Vagina (tissue), 2 donors: ENCODE measurements around the gene SAMD4A. TPM values are rescaled to one million over a fixed set of nuclear protein-coding genes. Genes with fewer than 3 reads are reported as not detected.

Experiments used
- DNase-seq, 2 donors: peaks; one replicate each; pipeline ENCODE4 v3.0.0-alpha.2; 2017; ENCODE audit errors: extremely low spot score in 2 of 2
- H3K27ac ChIP-seq: fragments of 200-600 bp; sonication (generic); one replicate; pipeline ENCODE4 v1.5.1; 2019
- H3K27me3 ChIP-seq: fragments of 200-600 bp; sonication (generic); one replicate; pipeline ENCODE4 v1.5.1; 2019
- H3K36me3 ChIP-seq, 2 donors: fragments of 200-600 bp; sonication (generic); one replicate each; pipeline ENCODE4 v1.5.1; 2017 to 2019
- H3K4me1 ChIP-seq: fragments of 200-600 bp; sonication (generic); one replicate; pipeline ENCODE4 v1.5.1; 2019
- H3K4me3 ChIP-seq, 2 donors: fragments of 200-600 bp; sonication (generic); 1 replicate in 1 of 2; 2 replicates in 1 of 2; pipeline ENCODE4 v1.5.1; 2016 to 2019
- H3K9me3 ChIP-seq: fragments of 200-600 bp; sonication (generic); one replicate; pipeline ENCODE4 v1.5.1; 2019
- CTCF ChIP-seq, 3 experiments: fragments of 450-650 bp in 2 of 3; fragments of 200-600 bp in 1 of 3; sonication (generic) in 1 of 3; IDR thresholded peaks; one replicate each; pipeline ENCODE4 v1.5.1; 2017 to 2019; ENCODE audit warnings: antibody characterized with exemption in 3 of 3, mild to moderate bottlenecking in 2 of 3, moderate library complexity in 2 of 3
- POLR2A ChIP-seq, 2 donors: fragments of 450-650 bp; IDR thresholded peaks; one replicate each; pipeline ENCODE4 v1.6.1; 2017; ENCODE audit warnings: antibody characterized with exemption in 2 of 2, mild to moderate bottlenecking in 2 of 2, moderate library complexity in 2 of 2
- POLR2AphosphoS5 ChIP-seq, 2 donors: sonication (generic); formaldehyde crosslinking; IDR thresholded peaks; one replicate each; pipeline ENCODE4 v1.9.0; 2017; ENCODE audit warnings: antibody characterized with exemption in 2 of 2, mild to moderate bottlenecking in 2 of 2, low read depth in 1 of 2; ENCODE audit not compliant: insufficient read depth in 1 of 2
- intact Hi-C: fragments of 100-400 bp; cut with DNase I; formaldehyde crosslinking; loops from one replicate; pipeline ENCODE4 v1.15.1; 2023
- total RNA-seq: library from RNA; depleted of rRNA; stranded (reverse); fragments of >200 nt; gene quantifications from one replicate; pipeline ENCODE4 v1.2.3, GENCODE V29; 2016

The SAMD4A gene
- total RNA-seq, 1 donor from 2014 or later = 43.0 TPM

- H3K27me3 ChIP-seq = no peaks in the 10 kb centered on the region
- no peak overlapping the region for H3K4me3 ChIP-seq
- no peaks in the 10 kb centered on the region for H3K36me3 ChIP-seq
- no peak for DNase-seq
- TF ChIP-seq CTCF (IDR thresholded peaks at IDR 0.05) (no peak), POLR2AphosphoS5 (IDR thresholded peaks at IDR 0.05; ENCODE audit: insufficient read depth in 1 of 2, low read depth in 1 of 2) (no peak), POLR2A (IDR thresholded peaks at IDR 0.05) (no peak)
- peaks cover 73% of the 10 kb centered on the region for H3K4me1 ChIP-seq
- H3K27ac ChIP-seq = peak overlapping the region; percentile 87
- H3K9me3 ChIP-seq = no peaks in the 10 kb centered on the region
- intact Hi-C loops = no loop called here
Observed at GRCh38 chr14:54675236-54676128, 108.6 kb downstream of the SAMD4A start.

DNA sequence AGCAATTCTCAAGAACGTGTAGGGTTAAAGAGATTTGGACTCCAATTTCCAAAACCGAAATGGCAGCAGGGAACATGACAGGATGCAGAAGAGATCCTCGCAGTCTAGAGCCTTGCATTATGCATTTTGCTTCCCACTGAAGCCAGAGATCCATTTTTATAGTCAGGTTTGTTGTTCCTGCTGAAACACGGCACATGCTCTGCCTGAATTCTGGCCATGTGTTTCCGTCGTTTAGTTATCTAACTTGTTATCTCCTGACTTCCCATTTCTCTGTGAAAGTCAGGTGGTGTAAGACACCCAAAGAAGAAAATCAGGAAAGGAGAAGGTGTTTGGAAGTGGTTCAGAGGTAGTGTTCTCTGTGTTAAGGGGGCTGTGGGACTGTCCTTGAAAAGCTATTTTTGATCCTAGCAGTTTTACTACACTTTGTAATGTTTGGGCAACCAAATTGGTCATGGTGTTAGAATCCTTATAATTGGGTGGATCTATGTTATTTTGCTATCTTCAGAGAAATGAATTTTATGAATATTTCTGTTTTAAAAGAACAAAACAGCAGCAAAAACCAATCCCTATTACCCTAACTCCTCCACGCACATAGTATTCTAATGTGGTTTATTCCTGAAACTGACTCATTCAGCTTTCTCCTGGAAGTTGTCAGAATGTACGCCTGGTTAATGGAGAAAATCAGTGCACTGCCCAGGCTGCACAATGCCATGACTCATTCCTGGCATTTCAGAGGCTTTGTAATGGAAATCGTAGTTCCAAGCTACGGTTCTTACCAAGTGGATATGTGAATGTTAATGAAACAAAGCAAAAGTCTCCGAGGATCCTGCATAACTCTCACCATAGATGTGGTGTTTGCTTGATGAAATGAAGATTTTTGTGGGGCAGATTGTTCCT lies 110.1 kb downstream of the SAMD4A start:
- DNase-seq = no peak
- Histone ChIP-seq H3K36me3 (no peaks in the 10 kb centered on the region), H3K9me3 (no peaks in the 10 kb centered on the region), H3K4me3 (no peak overlapping the region), H3K27me3 (no peaks in the 10 kb centered on the region), H3K27ac (peak overlapping the region; percentile 87), H3K4me1 (peaks cover 63% of the 10 kb centered on the region)
- TF ChIP-seq POLR2AphosphoS5 (IDR thresholded peaks at IDR 0.05; ENCODE audit: insufficient read depth in 1 of 2, low read depth in 1 of 2) (peak in 1 of 2 donors; percentile 89), CTCF (IDR thresholded peaks at IDR 0.05) (no peak), POLR2A (IDR thresholded peaks at IDR 0.05) (no peak)
- intact Hi-C loops = no loop called here

GRCh38 chr14:54680651-54681050 lies 113.7 kb downstream of the SAMD4A start:
- Histone ChIP-seq H3K36me3 (no peaks in the 10 kb centered on the region), H3K27me3 (no peaks in the 10 kb centered on the region), H3K9me3 (no peaks in the 10 kb centered on the region), H3K4me3 (no peak overlapping the region), H3K27ac (peak overlapping the region; percentile 59), H3K4me1 (peaks cover 59% of the 10 kb centered on the region)
- TF ChIP-seq POLR2A (IDR thresholded peaks at IDR 0.05) = no peak
- TF ChIP-seq CTCF (IDR thresholded peaks at IDR 0.05) = no peak
- TF ChIP-seq POLR2AphosphoS5 (IDR thresholded peaks at IDR 0.05; ENCODE audit: insufficient read depth in 1 of 2, low read depth in 1 of 2) = no peak
- intact Hi-C loops = no loop called here
- no peak for DNase-seq

DNA sequence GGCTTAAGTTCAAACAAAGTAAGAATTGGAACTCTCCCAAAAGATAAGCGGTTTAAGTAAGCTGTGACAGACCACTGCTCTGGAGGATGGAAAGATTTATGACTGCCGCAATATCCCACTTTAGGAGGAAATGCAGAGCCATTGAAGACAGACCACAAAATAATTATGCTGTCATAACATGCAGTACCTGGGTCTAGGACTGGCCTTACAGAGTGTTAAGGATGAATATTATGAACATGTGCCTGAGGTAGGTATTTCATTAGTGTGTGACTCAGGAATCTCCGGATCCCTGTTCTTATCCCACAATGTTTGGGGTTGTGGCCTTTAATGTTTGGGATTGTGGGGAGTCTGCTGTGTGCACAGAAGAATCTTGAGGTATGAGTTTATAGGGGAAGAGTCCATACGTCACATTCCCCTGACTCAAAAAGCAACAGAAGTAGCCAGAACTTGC lies 114.9 kb downstream of the SAMD4A start:
- Histone ChIP-seq H3K4me1 (peaks cover 58% of the 10 kb centered on the region), H3K27me3 (no peaks in the 10 kb centered on the region), H3K27ac (peak overlapping the region; percentile 92), H3K4me3 (no peak overlapping the region), H3K9me3 (no peaks in the 10 kb centered on the region), H3K36me3 (no peaks in the 10 kb centered on the region)
- DNase-seq = no peak
- intact Hi-C loops = no loop called here
- TF ChIP-seq POLR2A (IDR thresholded peaks at IDR 0.05) (no peak), CTCF (IDR thresholded peaks at IDR 0.05) (no peak)
